ENCODE measurements around the gene TP53BP1.

- TF ChIP-seq EP300 (IDR thresholded peaks at IDR 0.05): no peak
- no peak for TF ChIP-seq CTCF (IDR thresholded peaks at IDR 0.05)
- TF ChIP-seq POLR2A (IDR thresholded peaks at IDR 0.05): no peak
Measured at GRCh38 chr15:43518197-43518761, 25.3 kb upstream of the TP53BP1 start.
